Measurements from ENCODE around the gene HOXD9. TPM values are rescaled to one million over a fixed set of nuclear protein-coding genes. Genes with fewer than 3 reads are reported as not detected.

The HOXD9 gene
- total RNA-seq, 1 experiment from 2014 or later: not detected

- Histone ChIP-seq H3F3A (ENCODE audit: insufficient read depth, low read depth) (no peaks in the 10 kb centered on the region), H4K20me1 (ENCODE audit: insufficient read depth) (no peaks in the 10 kb centered on the region), H3K9me3 (ENCODE audit: insufficient read depth, low read depth) (no peaks in the 10 kb centered on the region; the same call in 1 of the 2 replicates), H3K36me3 (ENCODE audit: low read depth) (no peaks in the 10 kb centered on the region), H3K4me2 (no peak overlapping the region), H3K9me2 (ENCODE audit: insufficient read depth) (no peaks in the 10 kb centered on the region), H3K4me3 (no peak overlapping the region), H3K79me2 (ENCODE audit: low read depth) (no peaks in the 10 kb centered on the region), H3K4me1 (replicated peaks; ENCODE audit: insufficient read depth) (no peaks in the 10 kb centered on the region), H2AFZ (no peak overlapping the region), H3K27ac (no peak overlapping the region), H3K27me3 (ENCODE audit: insufficient read depth, low read depth) (peaks cover 51% of the 10 kb centered on the region)
- TF ChIP-seq, protein P1, sequence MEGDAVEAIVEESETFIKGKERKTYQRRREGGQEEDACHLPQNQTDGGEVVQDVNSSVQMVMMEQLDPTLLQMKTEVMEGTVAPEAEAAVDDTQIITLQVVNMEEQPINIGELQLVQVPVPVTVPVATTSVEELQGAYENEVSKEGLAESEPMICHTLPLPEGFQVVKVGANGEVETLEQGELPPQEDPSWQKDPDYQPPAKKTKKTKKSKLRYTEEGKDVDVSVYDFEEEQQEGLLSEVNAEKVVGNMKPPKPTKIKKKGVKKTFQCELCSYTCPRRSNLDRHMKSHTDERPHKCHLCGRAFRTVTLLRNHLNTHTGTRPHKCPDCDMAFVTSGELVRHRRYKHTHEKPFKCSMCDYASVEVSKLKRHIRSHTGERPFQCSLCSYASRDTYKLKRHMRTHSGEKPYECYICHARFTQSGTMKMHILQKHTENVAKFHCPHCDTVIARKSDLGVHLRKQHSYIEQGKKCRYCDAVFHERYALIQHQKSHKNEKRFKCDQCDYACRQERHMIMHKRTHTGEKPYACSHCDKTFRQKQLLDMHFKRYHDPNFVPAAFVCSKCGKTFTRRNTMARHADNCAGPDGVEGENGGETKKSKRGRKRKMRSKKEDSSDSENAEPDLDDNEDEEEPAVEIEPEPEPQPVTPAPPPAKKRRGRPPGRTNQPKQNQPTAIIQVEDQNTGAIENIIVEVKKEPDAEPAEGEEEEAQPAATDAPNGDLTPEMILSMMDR (conservative IDR thresholded peaks at IDR 0.05): no peak
- no peak for TF ChIP-seq EZH2 (IDR thresholded peaks at IDR 0.05; ENCODE audit: low read depth)
- BruUV-seq (replicated peaks): no TSS peak
- DNase-seq: no peak
- intact Hi-C loops (cut with micrococcal nuclease; ENCODE audit: unreplicated experiment): no loop called here
- ChIA-PET POLR2A (ENCODE audit: unreplicated experiment) (no interaction called here), CTCF (interaction anchor here (0.6 kb wide), 1 partner anchor 1058 kb away, joined by 10 read pairs; no protein-coding TSS in a partner anchor)
Observed at GRCh38 chr2:176084611-176085119, 37.9 kb upstream of the HOXD9 start.

DNA sequence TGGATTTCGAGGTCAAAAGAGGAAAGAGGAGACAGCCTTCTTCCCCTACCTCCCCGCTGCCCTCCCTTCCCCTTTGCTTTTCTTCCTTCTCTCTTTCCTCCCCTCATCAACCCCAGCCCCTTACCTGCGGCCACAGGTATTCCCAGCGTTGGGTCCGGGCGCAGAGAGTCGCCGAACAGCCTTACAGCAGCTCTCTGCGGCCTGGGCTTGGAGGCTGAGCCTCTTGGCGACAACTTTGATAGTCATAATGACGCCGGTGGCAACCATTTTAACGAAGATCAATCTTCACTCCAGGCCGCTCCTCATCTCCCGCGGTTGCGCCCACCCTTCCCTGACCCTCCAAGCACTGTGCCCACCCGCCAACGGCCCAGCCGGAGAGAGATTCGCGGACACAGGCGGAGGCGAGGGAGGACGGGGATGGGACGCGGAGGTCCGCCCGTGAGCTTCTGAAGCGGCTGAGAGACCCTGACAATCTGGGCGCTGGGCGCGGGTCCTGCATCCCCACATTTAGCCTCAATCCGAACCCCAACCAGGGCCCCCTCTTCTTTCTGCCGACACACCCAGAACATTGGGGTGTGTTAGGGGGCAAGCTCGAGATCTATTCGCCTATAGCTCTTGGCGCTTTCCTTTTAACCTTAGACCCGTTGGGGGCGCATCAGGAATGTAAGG, 37.3 kb upstream of the HOXD9 start:
- TF ChIP-seq EZH2 (IDR thresholded peaks at IDR 0.05; ENCODE audit: low read depth): no peak
- TF ChIP-seq, protein P1 (conservative IDR thresholded peaks at IDR 0.05): no peak
- no peak overlapping the region for H3K27ac ChIP-seq
- POLR2A ChIA-PET (ENCODE audit: unreplicated experiment): no interaction called here
- H3K36me3 ChIP-seq (ENCODE audit: low read depth): no peaks in the 10 kb centered on the region
- H3K79me2 ChIP-seq (ENCODE audit: low read depth): no peaks in the 10 kb centered on the region
- no peaks in the 10 kb centered on the region; the same call in 1 of the 2 replicates for H3K9me3 ChIP-seq (ENCODE audit: insufficient read depth, low read depth)
- H3K4me1 ChIP-seq (replicated peaks; ENCODE audit: insufficient read depth): no peaks in the 10 kb centered on the region
- DNase-seq: no peak
- H3K4me3 ChIP-seq: no peak overlapping the region
- no peak overlapping the region for H3K4me2 ChIP-seq
- CTCF ChIA-PET: interaction anchor here (0.6 to 0.7 kb wide), 2 partner anchors 673 to 1079 kb away, joined by 3 to 4 read pairs; no protein-coding TSS in a partner anchor
- BruUV-seq (replicated peaks): no TSS peak
- no peaks in the 10 kb centered on the region for H4K20me1 ChIP-seq (ENCODE audit: insufficient read depth)
- intact Hi-C loops (cut with micrococcal nuclease; ENCODE audit: unreplicated experiment): no loop called here
- H3F3A ChIP-seq (ENCODE audit: insufficient read depth, low read depth): no peaks in the 10 kb centered on the region
- peaks cover 57% of the 10 kb centered on the region for H3K27me3 ChIP-seq (ENCODE audit: insufficient read depth, low read depth)
- H2AFZ ChIP-seq: no peak overlapping the region
- H3K9me2 ChIP-seq (ENCODE audit: insufficient read depth): no peaks in the 10 kb centered on the region

DNA sequence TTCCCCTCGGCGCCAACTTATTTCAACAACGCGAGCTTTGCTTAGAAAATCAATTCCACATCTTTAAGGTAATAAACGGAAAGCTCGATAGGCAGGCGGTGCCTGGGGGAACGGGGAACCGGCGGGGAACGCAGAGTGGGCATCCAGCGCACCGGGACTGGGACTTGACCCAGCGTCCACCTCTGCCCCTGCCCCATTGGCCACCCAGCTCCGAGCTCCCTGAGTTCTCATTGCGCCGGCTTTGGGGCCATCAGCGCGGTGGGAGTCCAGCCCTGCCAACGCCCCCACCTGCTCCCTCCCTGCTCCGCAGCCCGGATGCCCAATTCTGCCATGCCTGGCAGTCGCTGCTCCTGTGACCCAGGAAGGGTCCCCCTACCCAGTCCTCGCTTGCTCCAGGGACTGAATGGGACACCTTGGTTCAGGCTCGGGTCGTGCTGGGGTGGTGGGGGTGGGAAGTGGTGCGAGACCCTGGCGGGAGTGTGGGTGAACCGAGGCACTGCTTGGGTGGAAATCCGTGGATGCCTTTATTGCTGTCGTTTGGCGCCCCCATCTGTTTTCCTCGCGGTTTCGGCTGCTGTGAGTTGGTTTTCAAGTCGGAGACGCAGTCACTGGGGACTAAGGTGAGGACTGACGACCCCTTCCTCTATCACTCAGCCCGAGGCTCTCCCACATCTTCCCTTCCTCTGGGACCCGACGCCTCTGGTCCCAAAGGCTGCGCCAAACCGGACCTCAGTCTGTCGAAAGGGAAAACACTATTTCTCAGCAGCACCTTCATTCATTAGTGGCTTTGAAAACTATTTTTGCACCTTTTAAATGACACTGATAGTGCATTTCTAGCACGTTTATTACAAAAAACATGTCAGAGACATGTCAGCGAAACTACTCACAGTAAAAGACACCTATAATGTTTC, 36.4 kb upstream of the HOXD9 start:
- no peaks in the 10 kb centered on the region for H3K79me2 ChIP-seq (ENCODE audit: low read depth)
- POLR2A ChIA-PET (ENCODE audit: unreplicated experiment): no interaction called here
- CTCF ChIA-PET: interaction anchor here (0.6 to 0.7 kb wide), 2 partner anchors 672 to 1080 kb away, joined by 3 to 4 read pairs; no protein-coding TSS in a partner anchor
- H2AFZ ChIP-seq: no peak overlapping the region
- no peaks in the 10 kb centered on the region for H3F3A ChIP-seq (ENCODE audit: insufficient read depth, low read depth)
- no peaks in the 10 kb centered on the region for H3K36me3 ChIP-seq (ENCODE audit: low read depth)
- H3K4me3 ChIP-seq: no peak overlapping the region
- intact Hi-C loops (cut with micrococcal nuclease; ENCODE audit: unreplicated experiment): loop anchor here (1.0 to 2.0 kb wide), 5 partner anchors 121 to 1337 kb away; no protein-coding TSS in a partner anchor
- H3K27ac ChIP-seq: no peak overlapping the region
- H4K20me1 ChIP-seq (ENCODE audit: insufficient read depth): no peaks in the 10 kb centered on the region
- TF ChIP-seq EZH2 (IDR thresholded peaks at IDR 0.05; ENCODE audit: low read depth): no peak
- TF ChIP-seq, protein P1 (conservative IDR thresholded peaks at IDR 0.05): peak; percentile 62
- H3K27me3 ChIP-seq (ENCODE audit: insufficient read depth, low read depth): peaks cover 65% of the 10 kb centered on the region
- no peaks in the 10 kb centered on the region for H3K4me1 ChIP-seq (replicated peaks; ENCODE audit: insufficient read depth)
- no peak overlapping the region for H3K4me2 ChIP-seq
- H3K9me2 ChIP-seq (ENCODE audit: insufficient read depth): no peaks in the 10 kb centered on the region
- BruUV-seq (replicated peaks): no TSS peak
- H3K9me3 ChIP-seq (ENCODE audit: insufficient read depth, low read depth): no peaks in the 10 kb centered on the region; the same call in 1 of the 2 replicates
- peak in 1 of 2 experiments; percentile 30 for DNase-seq

All from PC-9 (cell line).